GM06990 (cell line): ENCODE measurements around the gene PIK3AP1.
A peak's percentile ranks its signal among the peaks of the same experiment; 100 is the strongest.
"Not testable (repeated sequence)": the region's sequence is repeated elsewhere in the genome, so short reads cannot be mapped to it uniquely, and the experiment has no call there.

Experiments used
- DNase-seq: peaks from one replicate; pipeline ENCODE4 v3.0.0-alpha.2; 2011; ENCODE audit not compliant: insufficient read length; ENCODE audit errors: extremely low read depth
- H3K27me3 ChIP-seq: replicated peaks from 2 replicates; pipeline ENCODE4 v1.6.0; 2011; ENCODE audit warnings: low read length; ENCODE audit not compliant: control insufficient read depth, insufficient read depth
- H3K36me3 ChIP-seq: 2 replicates; pipeline ENCODE4 v1.5.1; 2011; ENCODE audit warnings: low read length; ENCODE audit not compliant: control insufficient read depth, insufficient read depth
- H3K4me3 ChIP-seq: replicated peaks from 2 replicates; pipeline ENCODE4 v1.5.1; 2011; ENCODE audit warnings: low read depth, mild to moderate bottlenecking, control low read depth, low read length
- CTCF ChIP-seq: IDR thresholded peaks from 2 replicates; pipeline ENCODE4 v1.5.1; 2011; ENCODE audit warnings: low read length, control low read depth, mild to moderate bottlenecking, inconsistent platforms; ENCODE audit not compliant: insufficient read depth, poor library complexity, severe bottlenecking

PIK3AP1 gene

DNA sequence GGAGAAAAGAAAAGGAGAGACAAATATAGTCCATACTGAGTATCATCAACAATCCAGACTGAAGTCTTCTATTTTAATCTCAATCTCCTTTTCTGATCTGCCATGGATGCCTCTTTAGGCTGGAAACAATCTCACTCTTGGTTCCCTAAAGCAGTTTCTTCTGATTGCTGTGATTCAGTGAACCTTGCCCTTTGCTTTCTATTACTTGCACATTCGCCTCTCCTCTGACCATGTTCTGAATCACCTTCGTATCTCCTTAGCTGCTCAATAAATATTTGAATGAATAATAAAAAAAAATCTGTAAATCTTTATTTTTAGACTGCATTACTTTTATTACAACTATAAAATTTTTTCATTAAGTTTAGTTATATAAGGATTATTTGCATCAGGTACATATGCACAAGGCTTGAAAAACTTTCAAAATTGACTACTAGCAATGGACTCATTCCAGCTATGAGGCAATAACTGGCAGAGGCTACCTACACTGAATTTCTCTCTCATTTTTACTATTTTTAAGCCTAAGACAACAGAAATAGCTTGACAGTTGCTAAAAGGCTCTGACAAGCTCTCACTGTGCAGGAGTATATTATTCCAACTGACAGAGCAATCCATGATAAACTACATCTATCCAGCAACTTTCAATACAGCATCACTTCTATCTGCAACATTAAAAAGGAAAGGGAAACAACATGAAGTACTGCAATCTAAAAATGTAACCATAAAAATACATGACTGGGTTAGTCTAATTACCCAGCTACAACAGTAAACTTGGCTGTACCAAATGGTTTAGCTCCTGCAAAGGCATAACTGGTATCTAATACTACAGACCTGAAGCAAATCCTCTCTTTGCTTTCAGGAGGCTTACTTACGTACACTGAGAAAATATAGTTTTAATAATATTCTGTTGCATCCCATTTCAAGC, 159.1 kb downstream of the PIK3AP1 start:
- no peaks in the 10 kb centered on the region for H3K27me3 ChIP-seq
- TF ChIP-seq CTCF: no peak
- H3K4me3 ChIP-seq: no peak overlapping the region
- H3K36me3 ChIP-seq: peaks cover 5% of the 10 kb centered on the region
- DNase-seq: no peak

- no peak for DNase-seq
- Histone ChIP-seq H3K36me3 (peaks cover 5% of the 10 kb centered on the region), H3K27me3 (no peaks in the 10 kb centered on the region), H3K4me3 (no peak overlapping the region)
- TF ChIP-seq CTCF: no peak
Measured at GRCh38 chr10:96560489-96560888, 159.8 kb downstream of the PIK3AP1 start.

- no peak for DNase-seq
- peak; percentile 36 for TF ChIP-seq CTCF
- Histone ChIP-seq H3K27me3 (no peaks in the 10 kb centered on the region), H3K4me3 (no peak overlapping the region), H3K36me3 (peaks cover 6% of the 10 kb centered on the region)
Measured at GRCh38 chr10:96556003-96556402, 164.3 kb downstream of the PIK3AP1 start.

- no peak for TF ChIP-seq CTCF
- Histone ChIP-seq H3K36me3 (peaks cover 6% of the 10 kb centered on the region), H3K27me3 (no peaks in the 10 kb centered on the region), H3K4me3 (no peak overlapping the region)
- DNase-seq: no peak
Measured at GRCh38 chr10:96555330-96555729, 165.0 kb downstream of the PIK3AP1 start.

DNA sequence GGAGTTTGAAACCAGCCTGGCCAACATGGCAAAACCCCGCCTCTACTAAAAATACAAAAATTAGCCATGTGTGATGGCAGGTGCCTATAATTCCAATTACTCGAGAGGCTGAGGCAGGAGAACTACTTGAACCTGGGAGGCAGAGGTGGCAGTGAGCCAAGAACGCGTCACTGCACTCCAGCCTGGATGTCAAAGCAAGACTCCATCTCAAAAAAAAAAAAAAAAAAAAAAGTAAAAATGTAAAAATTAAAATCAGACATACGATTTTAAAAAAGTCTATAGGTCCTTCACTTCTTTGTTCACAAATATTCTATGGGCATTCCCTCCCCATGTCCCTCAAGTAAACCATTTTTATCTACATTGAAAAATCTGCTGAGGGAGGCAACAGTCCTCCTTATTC, 171.7 kb downstream of the PIK3AP1 start:
- no peak for TF ChIP-seq CTCF
- Histone ChIP-seq H3K36me3 (no peaks in the 10 kb centered on the region; the same call in none of the 2 replicates), H3K27me3 (no peaks in the 10 kb centered on the region), H3K4me3 (no peak overlapping the region)
- DNase-seq: no peak

DNA sequence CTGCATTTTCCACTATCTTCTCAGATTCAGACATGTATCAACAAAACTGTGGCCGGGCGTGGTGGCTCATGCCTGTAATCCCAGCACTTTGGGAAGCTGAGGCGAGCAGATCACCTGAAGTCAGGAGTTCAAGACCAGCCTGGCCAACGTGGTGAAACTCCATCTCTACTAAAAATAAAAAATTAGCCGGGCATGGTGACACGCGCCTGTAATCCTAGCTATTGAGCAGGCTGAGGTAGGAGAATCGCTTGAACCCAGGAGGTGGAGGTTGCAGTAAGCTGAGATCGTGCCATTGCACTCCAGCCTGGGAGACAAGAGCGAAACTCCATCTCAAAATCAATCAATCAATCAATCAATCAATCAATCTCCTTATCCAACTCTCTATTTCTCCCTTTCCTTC, 174.8 kb downstream of the PIK3AP1 start:
- not testable (repeated sequence) for H3K36me3 ChIP-seq, H3K27me3 ChIP-seq, H3K4me3 ChIP-seq, DNase-seq
